Body of pancreas (tissue), 4 donors: ENCODE data around the gene SOCS7. TPM values are rescaled to one million over a fixed set of nuclear protein-coding genes. Genes with fewer than 3 reads are reported as not detected.

Source experiments
- ATAC-seq: fragments of 150-250 bp; one replicate; pipeline ENCODE4 v1.9.1; 2016
- DNase-seq, 4 donors: peaks; one replicate each; pipeline ENCODE4 v3.0.0-alpha.2; 2019
- H3K27ac ChIP-seq, 4 donors: fragments of 200-600 bp; sonication (generic); 1 replicate in 3 of 4; 2 replicates in 1 of 4; pipeline versions ENCODE4 v1.5.1 to v1.6.1; 2016 to 2019; ENCODE audit warnings: mild to moderate bottlenecking in 1 of 4, mixed read lengths in 1 of 4, moderate library complexity in 1 of 4
- H3K27me3 ChIP-seq, 2 donors: fragments of 200-600 bp; sonication (generic); one replicate each; pipeline ENCODE4 v1.6.0; 2016; ENCODE audit warnings: mild to moderate bottlenecking in 1 of 2
- H3K36me3 ChIP-seq, 2 donors: fragments of 200-600 bp; sonication (generic); replicated peaks in 1 of 2; 2 replicates each; pipeline ENCODE4 v1.5.1; 2016; ENCODE audit warnings: low read depth in 2 of 2; ENCODE audit not compliant: insufficient read depth in 1 of 2
- H3K4me1 ChIP-seq: fragments of 200-600 bp; sonication (generic); one replicate; pipeline ENCODE4 v1.6.0; 2016
- H3K4me3 ChIP-seq, 2 donors: fragments of 200-600 bp; sonication (generic); 1 replicate in 1 of 2; 2 replicates in 1 of 2; pipeline ENCODE4 v1.5.1; 2016 to 2019
- H3K9me3 ChIP-seq, 3 donors: fragments of 200-600 bp; sonication (generic); 1 replicate in 2 of 3; 2 replicates in 1 of 3; pipeline ENCODE4 v1.5.1; 2016
- POLR2A ChIP-seq, 3 donors: fragments of 450-650 bp; IDR thresholded peaks; one replicate each; pipeline ENCODE4 v1.6.1; 2016; ENCODE audit warnings: antibody characterized with exemption in 3 of 3, mild to moderate bottlenecking in 2 of 3
- WGBS, 2 donors: methylation state at CpG; one replicate each; pipeline ENCODE4 v1.1.5; 2017; 5-methylcytosine and 5-hydroxymethylcytosine counted together
- intact Hi-C: fragments of 100-400 bp; cut with DNase I; formaldehyde crosslinking; loops from one replicate; pipeline ENCODE4 v1.15.1; 2023
- total RNA-seq, 2 donors: library from RNA; depleted of rRNA; stranded (reverse); fragments of >200 nt; gene quantifications; one replicate each; pipeline ENCODE4 v1.1.0, GENCODE V29; 2016
- TF ChIP-seq, protein P1 (sequence below), 7 experiments: fragments of 450-650 bp in 4 of 7; fragments of 200-600 bp in 3 of 7; sonication (generic) in 3 of 7; IDR thresholded peaks; one replicate each; pipeline ENCODE4 v1.5.1; 2016 to 2019; ENCODE audit warnings: antibody characterized with exemption in 7 of 7

Gene SOCS7
- total RNA-seq, 2 donors from 2014 or later: 15.3 to 34.3 TPM

DNA sequence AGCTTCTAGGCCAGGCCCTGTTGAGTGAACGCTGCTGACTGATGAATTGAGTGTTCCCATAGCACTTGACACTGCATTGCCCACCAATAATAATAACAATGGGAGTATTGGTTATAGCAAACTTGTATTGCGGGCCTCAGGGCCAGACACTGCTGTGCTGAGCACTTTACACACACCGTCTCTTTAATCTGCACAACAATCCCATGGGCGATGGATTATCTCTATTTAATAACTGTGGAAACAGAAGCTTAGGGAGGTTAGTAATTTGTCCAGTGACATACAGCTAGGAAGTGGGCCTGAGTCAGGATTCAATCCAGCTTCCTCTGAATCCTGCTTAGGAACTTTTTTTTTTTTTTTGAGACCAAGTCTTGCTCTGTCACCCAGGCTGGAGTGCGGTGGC lies 87.8 kb downstream of the SOCS7 start:
- 93 to 95% methylated on average over 5 of the region's 5 CpGs for whole genome bisulfite sequencing, 2 donors

DNA sequence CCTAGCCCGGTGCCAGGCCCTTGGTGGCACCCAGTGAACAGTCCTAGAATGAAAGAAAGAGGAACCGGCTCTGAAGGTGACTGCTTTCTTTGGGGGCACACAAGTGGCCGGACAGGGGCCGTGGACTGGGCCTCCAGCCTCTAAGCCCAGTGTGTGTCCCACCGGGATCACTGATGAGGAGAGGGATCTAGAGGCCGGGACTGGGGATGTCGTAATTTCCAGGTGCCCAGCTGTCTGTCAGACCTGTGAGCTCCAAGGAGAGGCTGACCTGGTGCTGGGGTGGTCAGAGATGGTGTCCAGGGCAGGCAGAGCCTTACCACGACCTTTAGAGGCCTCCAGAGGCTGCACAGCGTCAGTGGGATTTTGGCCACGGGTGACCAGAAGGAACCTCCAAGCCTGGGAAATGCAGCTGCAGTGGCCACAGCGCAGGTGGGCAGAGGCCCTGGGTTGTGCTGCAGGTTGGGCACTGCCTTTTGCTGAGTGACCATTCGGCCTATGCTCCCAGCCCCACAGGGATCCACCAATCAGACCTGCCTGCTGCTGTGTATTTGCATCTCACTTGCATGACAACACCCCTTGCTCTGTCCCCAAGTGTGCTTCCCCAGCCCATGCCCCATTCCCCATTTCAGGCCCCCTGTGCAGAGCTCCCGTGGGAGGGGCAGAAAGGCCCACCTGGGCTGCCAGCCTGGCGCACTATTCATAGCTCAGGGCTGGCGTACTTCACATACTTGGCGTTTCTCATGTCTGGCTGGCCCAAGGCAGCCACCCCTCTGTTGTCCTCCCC lies 89.2 kb downstream of the SOCS7 start:
- no peak for ATAC-seq
- Histone ChIP-seq H3K27ac (no peak overlapping the region), H3K4me3 (no peak overlapping the region), H3K27me3 (no peaks in the 10 kb centered on the region), H3K9me3 (no peaks in the 10 kb centered on the region), H3K36me3 (no peaks in the 10 kb centered on the region), H3K4me1 (peaks cover 6% of the 10 kb centered on the region)
- no peak for TF ChIP-seq POLR2A (IDR thresholded peaks at IDR 0.05)
- TF ChIP-seq, protein P1, sequence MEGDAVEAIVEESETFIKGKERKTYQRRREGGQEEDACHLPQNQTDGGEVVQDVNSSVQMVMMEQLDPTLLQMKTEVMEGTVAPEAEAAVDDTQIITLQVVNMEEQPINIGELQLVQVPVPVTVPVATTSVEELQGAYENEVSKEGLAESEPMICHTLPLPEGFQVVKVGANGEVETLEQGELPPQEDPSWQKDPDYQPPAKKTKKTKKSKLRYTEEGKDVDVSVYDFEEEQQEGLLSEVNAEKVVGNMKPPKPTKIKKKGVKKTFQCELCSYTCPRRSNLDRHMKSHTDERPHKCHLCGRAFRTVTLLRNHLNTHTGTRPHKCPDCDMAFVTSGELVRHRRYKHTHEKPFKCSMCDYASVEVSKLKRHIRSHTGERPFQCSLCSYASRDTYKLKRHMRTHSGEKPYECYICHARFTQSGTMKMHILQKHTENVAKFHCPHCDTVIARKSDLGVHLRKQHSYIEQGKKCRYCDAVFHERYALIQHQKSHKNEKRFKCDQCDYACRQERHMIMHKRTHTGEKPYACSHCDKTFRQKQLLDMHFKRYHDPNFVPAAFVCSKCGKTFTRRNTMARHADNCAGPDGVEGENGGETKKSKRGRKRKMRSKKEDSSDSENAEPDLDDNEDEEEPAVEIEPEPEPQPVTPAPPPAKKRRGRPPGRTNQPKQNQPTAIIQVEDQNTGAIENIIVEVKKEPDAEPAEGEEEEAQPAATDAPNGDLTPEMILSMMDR (IDR thresholded peaks at IDR 0.05): no peak
- 71 to 75% methylated on average over 11 to 12 of the region's 16 CpGs for WGBS, 2 donors
- intact Hi-C loops: no loop called here
- no peak for DNase-seq

More for the DNA sequence above, 87.8 kb downstream of the SOCS7 start:
- Histone ChIP-seq H3K27me3 (no peaks in the 10 kb centered on the region), H3K36me3 (no peaks in the 10 kb centered on the region), H3K4me3 (no peak overlapping the region), H3K4me1 (peaks cover 6% of the 10 kb centered on the region), H3K27ac (no peak overlapping the region), H3K9me3 (no peaks in the 10 kb centered on the region)
- DNase-seq: no peak
- no peak for TF ChIP-seq POLR2A (IDR thresholded peaks at IDR 0.05)
- TF ChIP-seq, protein P1 (IDR thresholded peaks at IDR 0.05): no peak
- intact Hi-C loops: loop anchor here (5.0 kb wide), 1 partner anchor 43 kb away; no protein-coding TSS in a partner anchor
- ATAC-seq: no peak

DNA sequence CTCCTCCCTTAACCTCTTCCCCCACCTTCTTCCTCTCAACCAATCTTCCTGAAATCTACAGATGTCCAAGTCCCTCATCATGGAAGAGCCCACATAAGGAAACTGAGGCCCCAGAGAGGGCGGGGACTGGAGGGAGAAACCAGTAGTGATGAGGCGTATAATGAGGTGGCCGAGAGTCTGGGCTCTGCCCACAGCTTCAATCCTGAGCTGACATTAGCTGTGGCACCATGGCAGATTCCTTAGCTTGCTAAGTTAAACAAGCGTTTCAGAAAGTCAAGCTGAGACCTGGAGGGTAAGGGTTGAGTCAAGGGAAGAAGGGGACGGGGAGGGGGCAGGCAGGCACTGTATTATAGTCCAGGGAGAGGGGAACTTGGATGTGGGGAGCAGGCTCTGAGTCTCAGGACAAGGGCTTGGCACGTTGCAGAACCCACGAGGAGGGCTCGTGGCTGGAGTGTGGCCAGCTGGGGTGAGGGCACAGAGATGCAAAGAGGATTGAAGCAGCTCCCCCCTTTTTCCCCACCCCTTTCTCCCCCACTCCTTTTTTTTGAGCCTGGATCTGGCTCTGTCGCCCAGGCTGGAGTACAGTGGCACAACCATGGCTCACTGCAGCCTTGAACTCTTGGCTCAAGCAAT lies 89.9 kb downstream of the SOCS7 start:
- ATAC-seq (no peak), DNase-seq (no peak)

DNA sequence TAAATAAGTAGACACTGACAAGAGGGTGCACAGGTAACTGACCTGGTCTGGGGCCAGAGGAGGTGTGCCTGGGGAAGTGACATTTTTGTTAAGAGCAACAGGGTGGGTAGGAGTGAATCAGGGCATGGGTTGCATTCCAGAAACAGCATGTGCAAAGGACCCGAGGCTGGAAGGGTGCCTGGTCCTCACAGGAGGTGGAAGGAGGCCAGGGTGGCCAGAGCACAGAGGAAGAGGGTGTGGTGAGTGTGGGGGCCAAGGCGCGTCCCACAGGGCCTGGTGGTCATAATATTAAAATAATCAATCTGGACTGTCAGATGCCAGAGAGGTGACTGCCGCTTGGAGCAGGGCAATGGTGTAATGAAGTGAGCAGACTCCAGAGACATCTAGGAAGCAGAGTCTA lies 90.9 kb downstream of the SOCS7 start:
- TF ChIP-seq, protein P1 (IDR thresholded peaks at IDR 0.05): no peak
- TF ChIP-seq POLR2A (IDR thresholded peaks at IDR 0.05): no peak
- Histone ChIP-seq H3K36me3 (no peaks in the 10 kb centered on the region), H3K4me3 (no peak overlapping the region), H3K27me3 (no peaks in the 10 kb centered on the region), H3K27ac (no peak overlapping the region), H3K4me1 (peaks cover 6% of the 10 kb centered on the region), H3K9me3 (no peaks in the 10 kb centered on the region)
- intact Hi-C loops: no loop called here
- DNase-seq (no peak), ATAC-seq (no peak)
- 61% methylated on average over 4 of the region's 4 CpGs for WGBS, 2 donors

More for the DNA sequence above, 89.9 kb downstream of the SOCS7 start:
- no peak overlapping the region for H3K27ac ChIP-seq
- 55 to 73% methylated on average over 9 of the region's 9 CpGs for WGBS, 2 donors
- no peaks in the 10 kb centered on the region for H3K36me3 ChIP-seq
- no peaks in the 10 kb centered on the region for H3K9me3 ChIP-seq
- no peak overlapping the region for H3K4me3 ChIP-seq
- H3K27me3 ChIP-seq: no peaks in the 10 kb centered on the region
- intact Hi-C loops: no loop called here
- peaks cover 6% of the 10 kb centered on the region for H3K4me1 ChIP-seq
- no peak for TF ChIP-seq POLR2A (IDR thresholded peaks at IDR 0.05)
- TF ChIP-seq, protein P1 (IDR thresholded peaks at IDR 0.05): no peak
